Amniotic stem cell (primary cell): ENCODE data around the gene MGAT4B.
A peak's percentile ranks its signal among the peaks of the same experiment; 100 is the strongest.

Source experiments
- DNase-seq: peaks from one replicate; lab custom pipeline; 2025; lab: John Stamatoyannopoulos, UW

The MGAT4B gene

GRCh38 chr5:179812135-179812825 lies 5.6 kb upstream of the MGAT4B start:
- DNase-seq = no peak

GRCh38 chr5:179805529-179806249 lies 977 bp downstream of the MGAT4B start:
- DNase-seq = no peak

GRCh38 chr5:179805070-179805528 lies 1.6 kb downstream of the MGAT4B start:
- DNase-seq = no peak

- no peak for DNase-seq
Measured at GRCh38 chr5:179804555-179804947, 2.1 kb downstream of the MGAT4B start.

GRCh38 chr5:179803651-179804554 lies 2.8 kb downstream of the MGAT4B start:
- DNase-seq = no peak

- DNase-seq = no peak
Measured at GRCh38 chr5:179802950-179803562, 3.6 kb downstream of the MGAT4B start.

GRCh38 chr5:179802207-179802883 lies 4.3 kb downstream of the MGAT4B start:
- no peak for DNase-seq

- no peak for DNase-seq
Measured at GRCh38 chr5:179801304-179802206, 5.1 kb downstream of the MGAT4B start.

- no peak for DNase-seq
Measured at GRCh38 chr5:179800696-179801201, 5.9 kb downstream of the MGAT4B start.

- DNase-seq = no peak
Measured at GRCh38 chr5:179800071-179800695, 6.5 kb downstream of the MGAT4B start.

- DNase-seq = no peak
Measured at GRCh38 chr5:179799644-179799973, 7.1 kb downstream of the MGAT4B start.

- DNase-seq = no peak
Measured at GRCh38 chr5:179798771-179799643, 7.7 kb downstream of the MGAT4B start.

GRCh38 chr5:179798144-179798770 lies 8.4 kb downstream of the MGAT4B start:
- DNase-seq = no peak

- DNase-seq = no peak
Measured at GRCh38 chr5:179797741-179798140, 8.9 kb downstream of the MGAT4B start.

GRCh38 chr5:179796877-179797608 lies 9.6 kb downstream of the MGAT4B start:
- DNase-seq = no peak

GRCh38 chr5:179795863-179796833 lies 10.5 kb downstream of the MGAT4B start:
- DNase-seq = peak; percentile 60
